GM18498 (cell line): ENCODE data around the gene UBE3D.
"Not testable (repeated sequence)": the region's sequence is repeated elsewhere in the genome, so short reads cannot be mapped to it uniquely, and the experiment has no call there.

Source experiments
- ATAC-seq: cut with Tn5 transposase; IDR thresholded peaks from one replicate; pipeline ENCODE4 v1.9.1; 2021; ENCODE audit warnings: mild to moderate bottlenecking, moderate library complexity; ENCODE audit not compliant: unreplicated experiment

Gene UBE3D

GRCh38 chr6:82980086-82980485, 85.6 kb downstream of the UBE3D start:
- ATAC-seq, result no peak

DNA sequence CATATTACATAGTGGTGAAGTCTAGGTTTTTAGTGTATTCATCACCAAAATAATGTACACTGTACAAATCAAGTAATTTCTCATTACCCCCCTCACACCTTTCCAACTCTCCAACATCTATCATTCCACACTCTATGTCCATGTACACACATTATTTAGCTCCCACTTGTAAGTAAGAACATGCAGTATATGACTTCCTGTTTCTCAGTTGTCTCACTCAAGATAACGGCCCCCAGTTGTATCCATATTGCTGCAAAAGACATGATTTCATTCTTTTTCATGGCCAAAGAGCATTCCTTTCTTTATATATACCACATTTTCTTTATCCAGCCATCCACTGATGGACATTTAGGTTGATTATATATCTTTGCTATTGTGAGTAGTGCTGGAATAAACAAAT, 86.0 kb downstream of the UBE3D start:
- ATAC-seq, result no peak

- ATAC-seq, result no peak
Measured at GRCh38 chr6:82978362-82978945, 87.2 kb downstream of the UBE3D start.

- no peak for ATAC-seq
Measured at GRCh38 chr6:82976179-82976578, 89.5 kb downstream of the UBE3D start.

DNA sequence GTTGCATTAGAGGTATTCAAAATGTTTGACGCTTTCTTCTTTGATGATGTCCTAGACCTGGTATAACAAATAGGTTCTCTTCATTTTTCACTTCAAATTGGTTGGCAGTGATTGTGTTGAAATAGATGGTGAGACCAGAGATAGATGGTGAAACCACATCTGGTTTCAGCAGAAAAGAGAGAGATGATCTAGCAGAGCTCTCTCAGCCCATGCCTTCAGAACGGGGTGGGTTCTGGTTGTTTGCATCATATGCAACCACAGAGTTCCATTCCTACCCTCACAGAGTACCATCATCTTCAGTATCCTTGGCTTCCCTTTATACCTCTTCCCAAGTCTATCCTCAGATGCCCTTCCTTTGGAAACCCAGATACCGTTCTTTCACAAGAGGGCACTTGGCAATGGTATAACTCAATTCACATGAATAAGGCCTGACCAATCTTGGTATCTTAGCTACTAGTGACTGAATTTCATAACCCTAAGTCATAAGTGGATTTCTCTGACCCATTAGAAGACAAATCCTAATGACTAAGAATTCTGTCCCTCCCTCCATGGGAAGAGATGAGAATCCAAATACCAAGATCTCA, 93.7 kb downstream of the UBE3D start:
- no peak for ATAC-seq

DNA sequence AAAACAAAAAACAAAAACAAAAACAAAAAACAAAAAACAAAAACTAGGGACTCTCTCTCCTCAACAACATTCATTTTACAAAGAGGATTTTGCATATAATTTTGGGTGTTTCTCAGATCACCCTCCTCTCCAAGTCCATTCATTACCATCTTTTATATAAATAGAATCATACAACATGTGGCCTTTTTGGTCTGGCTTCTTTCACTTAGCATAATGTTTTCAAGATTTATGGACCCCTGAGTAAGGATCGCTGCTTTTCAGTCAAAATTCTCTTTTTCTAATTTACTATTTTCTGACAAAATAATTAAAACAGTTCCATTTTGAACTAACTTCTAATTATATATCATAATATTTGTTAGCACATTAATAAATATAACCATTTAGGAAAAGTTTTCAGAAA, 94.8 kb downstream of the UBE3D start:
- no peak for ATAC-seq

DNA sequence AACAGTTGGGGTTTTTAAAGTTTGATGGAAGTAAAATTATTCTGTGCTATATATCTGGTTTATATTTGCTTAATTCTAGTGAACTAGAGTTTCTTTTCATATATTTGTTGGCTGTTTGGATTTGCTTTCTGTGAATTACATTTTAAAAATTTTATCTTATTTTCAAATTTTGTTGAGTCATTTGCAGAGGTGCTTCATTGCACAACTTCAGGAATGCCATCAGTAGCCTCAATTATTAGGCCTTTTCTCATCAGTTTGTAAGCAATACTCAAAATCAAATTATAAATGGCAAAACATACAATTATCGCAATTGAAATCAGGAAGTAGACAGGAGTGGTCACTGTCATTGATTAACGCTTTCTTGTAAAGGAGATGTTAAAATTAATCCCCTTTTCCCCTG, 96.9 kb downstream of the UBE3D start:
- no peak for ATAC-seq

- no peak for ATAC-seq
Measured at GRCh38 chr6:82963191-82963925, 102.3 kb downstream of the UBE3D start.

- ATAC-seq, result no peak
Measured at GRCh38 chr6:82959385-82959941, 106.2 kb downstream of the UBE3D start.

- no peak for ATAC-seq
Measured at GRCh38 chr6:82958551-82958950, 107.1 kb downstream of the UBE3D start.

DNA sequence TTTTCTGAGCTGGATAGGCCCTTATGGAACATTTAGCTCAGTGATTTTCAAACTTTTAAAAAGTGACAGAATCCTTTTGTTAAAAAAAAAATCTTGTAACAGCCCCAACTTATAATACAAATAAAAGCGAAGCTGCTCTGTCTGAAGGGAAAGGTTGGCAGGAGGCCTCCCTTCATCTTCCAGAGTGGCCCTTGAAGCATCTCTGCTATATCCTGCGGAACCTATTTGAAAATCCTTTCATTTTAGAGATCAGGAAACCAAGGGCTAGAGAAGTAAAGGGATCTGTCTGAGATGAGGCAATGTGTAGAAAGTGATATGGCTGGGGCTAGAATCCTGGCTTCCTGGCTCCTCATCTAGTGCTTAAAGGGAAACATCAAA, 107.8 kb downstream of the UBE3D start:
- no peak for ATAC-seq

GRCh38 chr6:82957171-82957867, 108.3 kb downstream of the UBE3D start:
- no peak for ATAC-seq

GRCh38 chr6:82955841-82956240, 109.8 kb downstream of the UBE3D start:
- ATAC-seq, result no peak

GRCh38 chr6:82954937-82955577, 110.6 kb downstream of the UBE3D start:
- peak; percentile 91 for ATAC-seq

DNA sequence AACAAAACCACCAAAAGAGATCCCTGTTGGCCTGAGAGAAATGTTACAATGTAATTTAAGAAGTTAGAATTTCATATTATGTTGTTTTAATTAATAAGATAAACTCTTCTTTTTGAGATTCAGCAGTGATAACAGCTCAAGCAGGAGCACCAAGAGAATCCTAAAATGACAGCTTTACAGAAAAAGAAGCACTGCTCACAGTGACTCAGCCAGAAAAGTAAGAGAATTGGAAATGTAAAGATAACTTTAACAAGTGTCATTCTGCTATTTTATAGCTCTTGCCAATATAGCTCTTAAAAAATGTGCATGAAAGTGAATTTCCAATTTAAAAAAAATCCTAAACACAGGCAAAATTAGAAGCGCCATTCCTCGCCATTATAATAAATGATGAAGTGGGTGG, 111.3 kb downstream of the UBE3D start:
- no peak for ATAC-seq

DNA sequence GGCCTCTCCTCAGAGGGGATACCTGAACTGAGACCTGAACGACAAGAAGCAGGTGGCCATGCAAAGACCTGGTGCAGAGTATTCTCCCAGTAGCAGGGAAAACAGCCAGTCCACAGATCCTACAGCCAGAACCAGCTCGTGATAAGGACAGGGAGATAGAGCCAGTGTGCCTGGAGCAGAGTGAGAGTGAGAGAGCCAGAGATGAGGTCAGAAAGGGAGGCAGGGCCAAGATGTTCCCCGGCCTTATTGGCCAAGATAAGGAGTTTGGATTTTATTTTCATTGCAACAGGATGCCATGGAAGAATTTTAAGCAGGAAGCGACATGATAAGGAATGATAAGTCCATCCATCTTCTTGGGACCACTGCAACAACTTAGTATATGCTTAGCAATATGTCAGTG, 111.8 kb downstream of the UBE3D start:
- ATAC-seq, result no peak

- no peak for ATAC-seq
Measured at GRCh38 chr6:82951935-82952334, 113.7 kb downstream of the UBE3D start.

GRCh38 chr6:82951389-82951788, 114.3 kb downstream of the UBE3D start:
- ATAC-seq, result no peak

DNA sequence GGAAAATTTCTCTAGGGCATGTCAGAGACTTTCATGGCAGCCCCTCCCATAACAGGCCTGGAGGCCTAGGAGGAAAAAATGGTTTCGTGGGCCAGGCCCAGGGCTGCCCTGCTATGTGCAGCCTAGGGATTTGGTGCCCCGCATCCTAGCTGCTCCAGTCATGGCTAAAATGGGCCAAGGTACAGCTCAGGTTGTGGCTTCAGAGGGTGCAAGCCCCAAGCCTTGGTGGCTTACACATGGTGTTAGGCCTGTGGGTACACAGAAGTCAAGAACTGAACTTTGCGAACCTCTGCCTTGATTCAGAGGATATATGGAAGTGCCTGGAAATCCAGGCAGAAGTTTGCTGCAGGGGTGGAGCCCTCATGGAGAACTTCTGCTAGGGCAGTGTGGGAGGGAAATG, 134.7 kb downstream of the UBE3D start:
- not testable (repeated sequence) for ATAC-seq

GRCh38 chr6:82924799-82925535, 140.7 kb downstream of the UBE3D start:
- ATAC-seq, result no peak
